Astrocyte (in vitro differentiated cells and primary cell): ENCODE results near the gene GBE1.

Experiments used
- CTCF ChIP-seq: IDR thresholded peaks from 2 replicates; pipeline ENCODE4 v1.5.1; 2011; ENCODE audit warnings: low read depth, mild to moderate bottlenecking, inconsistent platforms, low read length, moderate library complexity; ENCODE audit not compliant: insufficient read depth
- EZH2 ChIP-seq: IDR thresholded peaks from 2 replicates; pipeline ENCODE4 v1.6.1; 2012; ENCODE audit warnings: mild to moderate bottlenecking, low read length, inconsistent platforms; ENCODE audit not compliant: insufficient read depth

GRCh38 chr3:81451611-81452010, 309.8 kb downstream of the GBE1 start:
- TF ChIP-seq EZH2 (no peak), CTCF (no peak)
